Keratinocyte (primary cell): Measurements from ENCODE around the gene ADRA2C.

Experiments
- EZH2 ChIP-seq: IDR thresholded peaks from one replicate; pipeline ENCODE4 v1.6.1; 2012; ENCODE audit warnings: inconsistent platforms, mild to moderate bottlenecking, low read length, moderate library complexity
- TF ChIP-seq, protein P1 (sequence below), 3 experiments: IDR thresholded peaks in 1 of 3; conservative IDR thresholded peaks in 1 of 3; optimal IDR thresholded peaks in 1 of 3; 2 replicates in 2 of 3; 3 replicates in 1 of 3; pipeline versions ENCODE3 to v1.5.1; 2011; ENCODE audit warnings: low read length in 3 of 3, mild to moderate bottlenecking in 3 of 3, moderate library complexity in 2 of 3, control low read depth in 1 of 3, inconsistent platforms in 1 of 3; ENCODE audit not compliant: insufficient read depth in 2 of 3; ENCODE audit errors: extremely low read depth in 1 of 3

DNA sequence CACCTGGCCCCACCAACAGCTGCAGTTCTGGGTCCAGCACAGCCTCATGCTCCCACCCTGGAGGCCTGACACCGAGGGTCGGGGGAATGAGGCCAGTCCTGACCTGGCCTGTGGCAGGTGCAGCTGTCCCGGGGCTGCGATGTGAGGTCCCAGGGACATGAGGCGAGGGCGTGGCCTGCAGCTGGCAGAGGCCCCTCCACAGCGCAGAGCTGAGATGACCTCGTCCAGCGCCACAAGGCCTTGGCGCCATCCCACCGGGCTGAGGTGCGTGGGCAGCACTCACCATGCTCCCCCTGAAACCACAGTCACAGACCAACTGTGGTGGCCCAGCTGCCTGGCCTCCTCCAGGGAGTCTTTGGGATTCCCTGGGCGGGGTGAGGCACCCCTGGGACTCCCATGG lies 26.6 kb upstream of the ADRA2C start:
- TF ChIP-seq, protein P1, sequence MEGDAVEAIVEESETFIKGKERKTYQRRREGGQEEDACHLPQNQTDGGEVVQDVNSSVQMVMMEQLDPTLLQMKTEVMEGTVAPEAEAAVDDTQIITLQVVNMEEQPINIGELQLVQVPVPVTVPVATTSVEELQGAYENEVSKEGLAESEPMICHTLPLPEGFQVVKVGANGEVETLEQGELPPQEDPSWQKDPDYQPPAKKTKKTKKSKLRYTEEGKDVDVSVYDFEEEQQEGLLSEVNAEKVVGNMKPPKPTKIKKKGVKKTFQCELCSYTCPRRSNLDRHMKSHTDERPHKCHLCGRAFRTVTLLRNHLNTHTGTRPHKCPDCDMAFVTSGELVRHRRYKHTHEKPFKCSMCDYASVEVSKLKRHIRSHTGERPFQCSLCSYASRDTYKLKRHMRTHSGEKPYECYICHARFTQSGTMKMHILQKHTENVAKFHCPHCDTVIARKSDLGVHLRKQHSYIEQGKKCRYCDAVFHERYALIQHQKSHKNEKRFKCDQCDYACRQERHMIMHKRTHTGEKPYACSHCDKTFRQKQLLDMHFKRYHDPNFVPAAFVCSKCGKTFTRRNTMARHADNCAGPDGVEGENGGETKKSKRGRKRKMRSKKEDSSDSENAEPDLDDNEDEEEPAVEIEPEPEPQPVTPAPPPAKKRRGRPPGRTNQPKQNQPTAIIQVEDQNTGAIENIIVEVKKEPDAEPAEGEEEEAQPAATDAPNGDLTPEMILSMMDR (optimal IDR thresholded peaks at IDR 0.05 in 1 of 3, IDR thresholded peaks at IDR 0.05 in 1 of 3, conservative IDR thresholded peaks at IDR 0.05 in 1 of 3; ENCODE audit: extremely low read depth in 1 of 3, insufficient read depth in 2 of 3, low read length in 3 of 3): no peak
- TF ChIP-seq EZH2: no peak
